RWPE2 (cell line): Measurements from ENCODE around the gene WASF2.

ENCODE experiments used
- ATAC-seq: fragments of 200-7000 bp; cut with Tn5 transposase; 3 replicates; pipeline ENCODE4 v1.9.1; 2021; ENCODE audit warnings: low read depth
- DNase-seq: peaks from one replicate; pipeline ENCODE4 v3.0.0-alpha.2; 2020; ENCODE audit warnings: low spot score
- H3K27ac ChIP-seq: fragments of 450-650 bp; 2 replicates; pipeline ENCODE4 v1.5.1; 2017; ENCODE audit warnings: mild to moderate bottlenecking; ENCODE audit not compliant: poor library complexity, severe bottlenecking
- H3K27me3 ChIP-seq: fragments of 250-450 bp; sonication (Bioruptor Pico); 2 replicates; pipeline ENCODE4 v1.5.1; 2021; ENCODE audit warnings: mild to moderate bottlenecking, moderate library complexity; ENCODE audit not compliant: insufficient read depth, poor library complexity, severe bottlenecking
- H3K36me3 ChIP-seq: fragments of 250-450 bp; sonication (Bioruptor Pico); 2 replicates; pipeline ENCODE4 v1.5.1; 2020; ENCODE audit warnings: low read depth, mild to moderate bottlenecking, moderate library complexity
- H3K4me1 ChIP-seq: fragments of 250-450 bp; sonication (Bioruptor Pico); 2 replicates; pipeline ENCODE4 v1.5.1; 2021; ENCODE audit warnings: mild to moderate bottlenecking, moderate library complexity; ENCODE audit not compliant: insufficient read depth, poor library complexity, severe bottlenecking
- H3K4me3 ChIP-seq: fragments of 250-450 bp; sonication (Bioruptor Pico); 2 replicates; pipeline ENCODE4 v1.5.1; 2021; ENCODE audit warnings: mild to moderate bottlenecking, moderate library complexity; ENCODE audit not compliant: severe bottlenecking
- H3K9me3 ChIP-seq: fragments of 250-450 bp; sonication (Bioruptor Pico); 2 replicates; pipeline ENCODE4 v1.5.1; 2021; ENCODE audit warnings: mild to moderate bottlenecking, moderate library complexity; ENCODE audit not compliant: severe bottlenecking
- TF ChIP-seq, protein P1 (sequence below): fragments of 450-650 bp; IDR thresholded peaks from one replicate; pipeline ENCODE4 v1.5.1; 2017; ENCODE audit warnings: mild to moderate bottlenecking, moderate library complexity; ENCODE audit not compliant: poor library complexity, severe bottlenecking

Gene WASF2

DNA sequence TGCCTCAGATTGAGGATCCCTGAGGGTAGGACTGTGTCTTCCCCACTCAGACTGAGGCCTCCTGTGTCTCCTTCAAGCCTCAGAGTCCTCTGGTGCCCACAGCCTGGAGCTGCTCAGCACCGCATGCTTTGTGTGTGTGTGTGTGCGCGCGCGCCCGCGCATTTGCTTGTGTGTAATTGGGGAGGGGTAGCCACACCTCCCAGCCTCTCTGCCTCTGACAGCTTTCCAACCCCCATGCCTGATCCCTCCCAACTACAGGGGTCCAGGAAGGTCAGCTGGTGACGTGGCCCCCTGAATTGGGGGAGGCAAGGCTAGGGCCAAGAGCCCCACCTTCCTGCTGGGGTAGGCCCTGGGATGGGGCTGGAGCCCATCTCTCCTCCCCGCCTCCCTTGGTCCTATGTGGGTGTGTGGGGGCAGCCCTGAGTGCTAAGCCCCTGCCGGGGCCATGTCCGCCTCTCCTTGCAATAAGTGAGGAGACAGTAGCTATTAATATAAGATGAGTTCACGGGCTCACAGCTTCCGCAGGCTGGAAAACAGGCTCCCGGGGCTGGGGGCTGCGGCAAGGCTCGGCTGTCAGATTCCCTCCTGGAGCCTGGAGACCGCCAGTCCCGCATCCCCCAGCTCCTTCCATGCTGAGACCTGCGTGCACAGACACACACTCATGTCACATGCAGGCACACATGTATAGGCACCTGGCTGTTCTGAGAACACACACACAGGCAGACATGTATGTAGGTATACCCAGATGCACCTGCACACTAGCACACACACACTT, 90.5 kb downstream of the WASF2 start:
- Histone ChIP-seq H3K4me1 (peaks cover 3% of the 10 kb centered on the region), H3K4me3 (no peak overlapping the region), H3K9me3 (no peaks in the 10 kb centered on the region), H3K27ac (no peak overlapping the region), H3K36me3 (no peaks in the 10 kb centered on the region), H3K27me3 (no peaks in the 10 kb centered on the region)
- TF ChIP-seq, protein P1, sequence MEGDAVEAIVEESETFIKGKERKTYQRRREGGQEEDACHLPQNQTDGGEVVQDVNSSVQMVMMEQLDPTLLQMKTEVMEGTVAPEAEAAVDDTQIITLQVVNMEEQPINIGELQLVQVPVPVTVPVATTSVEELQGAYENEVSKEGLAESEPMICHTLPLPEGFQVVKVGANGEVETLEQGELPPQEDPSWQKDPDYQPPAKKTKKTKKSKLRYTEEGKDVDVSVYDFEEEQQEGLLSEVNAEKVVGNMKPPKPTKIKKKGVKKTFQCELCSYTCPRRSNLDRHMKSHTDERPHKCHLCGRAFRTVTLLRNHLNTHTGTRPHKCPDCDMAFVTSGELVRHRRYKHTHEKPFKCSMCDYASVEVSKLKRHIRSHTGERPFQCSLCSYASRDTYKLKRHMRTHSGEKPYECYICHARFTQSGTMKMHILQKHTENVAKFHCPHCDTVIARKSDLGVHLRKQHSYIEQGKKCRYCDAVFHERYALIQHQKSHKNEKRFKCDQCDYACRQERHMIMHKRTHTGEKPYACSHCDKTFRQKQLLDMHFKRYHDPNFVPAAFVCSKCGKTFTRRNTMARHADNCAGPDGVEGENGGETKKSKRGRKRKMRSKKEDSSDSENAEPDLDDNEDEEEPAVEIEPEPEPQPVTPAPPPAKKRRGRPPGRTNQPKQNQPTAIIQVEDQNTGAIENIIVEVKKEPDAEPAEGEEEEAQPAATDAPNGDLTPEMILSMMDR: no peak
- DNase-seq: no peak
- no peak for ATAC-seq

DNA sequence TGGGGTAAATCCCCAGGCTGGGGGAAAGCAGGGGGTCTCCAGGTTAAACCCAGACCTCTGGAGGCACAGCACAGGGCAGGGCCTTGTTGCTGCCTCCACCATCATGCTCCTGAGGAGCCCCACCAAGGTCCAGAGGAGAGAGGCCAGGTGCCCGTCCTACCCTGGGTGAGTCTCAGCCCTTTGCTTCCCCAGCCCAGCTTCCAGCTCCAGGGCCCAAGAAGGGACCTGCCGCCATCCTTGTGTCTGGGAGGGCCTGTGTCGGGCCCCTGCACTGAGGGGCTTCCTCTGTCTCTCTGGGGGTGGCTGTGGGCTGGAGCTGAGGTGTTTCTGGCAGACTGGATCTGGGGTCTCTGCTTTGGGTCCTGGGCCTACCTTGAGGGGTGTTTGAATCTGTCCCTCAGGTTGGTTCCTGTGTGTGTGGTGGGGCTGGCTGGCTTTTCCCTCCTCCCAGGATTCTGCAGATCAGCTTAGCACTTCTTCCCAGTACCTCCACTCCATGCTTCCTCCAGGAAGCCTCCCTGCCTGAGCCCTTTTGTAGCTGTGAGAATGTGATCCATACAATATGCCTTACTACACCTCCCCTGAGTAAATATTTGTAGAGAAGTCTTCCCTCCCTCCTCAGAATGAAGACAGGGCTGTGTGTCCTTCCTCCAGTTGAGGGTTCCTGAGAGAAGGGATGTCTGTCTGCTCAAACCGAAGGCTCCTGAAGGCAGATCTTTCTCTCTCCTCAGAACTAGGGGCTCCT, 91.4 kb downstream of the WASF2 start:
- Histone ChIP-seq H3K36me3 (no peaks in the 10 kb centered on the region), H3K9me3 (no peaks in the 10 kb centered on the region), H3K4me3 (no peak overlapping the region), H3K4me1 (peaks cover 3% of the 10 kb centered on the region), H3K27ac (no peak overlapping the region), H3K27me3 (no peaks in the 10 kb centered on the region)
- DNase-seq (no peak), ATAC-seq (no peak)
- TF ChIP-seq, protein P1: no peak

DNA sequence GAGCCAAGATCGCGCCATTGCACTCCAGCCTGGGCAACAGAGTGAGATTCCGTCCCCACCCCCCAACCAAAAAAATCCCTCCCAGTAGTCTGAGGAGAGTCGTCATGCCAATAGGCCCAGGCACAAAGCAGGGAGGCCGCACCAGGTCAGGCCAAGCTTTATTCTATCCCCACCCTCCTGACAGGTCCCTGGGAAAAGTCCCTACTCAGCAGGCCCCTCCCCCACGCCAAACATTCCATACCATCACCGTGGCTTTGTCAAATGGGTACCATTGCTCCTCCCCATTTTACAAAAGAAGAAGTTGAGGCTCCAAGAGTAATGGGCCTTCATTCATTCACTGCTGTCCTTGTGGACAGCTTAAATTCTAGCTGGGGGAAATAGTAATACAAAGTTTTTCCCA, 92.2 kb downstream of the WASF2 start:
- H3K4me3 ChIP-seq: no peak overlapping the region
- DNase-seq (no peak), ATAC-seq (no peak)
- peaks cover 3% of the 10 kb centered on the region for H3K4me1 ChIP-seq
- no peaks in the 10 kb centered on the region for H3K27me3 ChIP-seq
- no peak overlapping the region for H3K27ac ChIP-seq
- H3K36me3 ChIP-seq: no peaks in the 10 kb centered on the region
- TF ChIP-seq, protein P1: no peak
- no peaks in the 10 kb centered on the region for H3K9me3 ChIP-seq

DNA sequence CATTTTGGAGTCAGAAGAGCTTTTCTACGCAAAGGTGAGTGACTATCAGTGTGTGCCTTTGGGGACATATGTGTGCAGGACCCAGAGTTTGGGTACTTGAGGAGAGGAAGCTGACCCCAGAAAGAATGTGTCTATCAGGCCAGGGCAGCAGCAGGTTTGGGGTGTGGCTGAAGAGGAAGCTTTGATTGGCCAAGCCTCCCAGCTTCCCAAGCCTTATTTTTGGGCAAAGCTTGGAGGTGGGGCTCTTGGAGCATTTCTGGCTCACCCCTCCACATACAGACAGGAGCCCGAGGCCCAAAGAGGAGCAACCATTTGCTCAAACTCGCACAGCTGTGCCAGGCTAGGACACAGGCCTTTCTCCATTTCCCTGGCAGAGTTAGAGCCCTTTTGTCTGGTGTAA, 92.9 kb downstream of the WASF2 start:
- no peak overlapping the region for H3K27ac ChIP-seq
- no peaks in the 10 kb centered on the region for H3K36me3 ChIP-seq
- H3K27me3 ChIP-seq: no peaks in the 10 kb centered on the region
- H3K4me1 ChIP-seq: peaks cover 3% of the 10 kb centered on the region
- TF ChIP-seq, protein P1: no peak
- DNase-seq: no peak
- H3K4me3 ChIP-seq: no peak overlapping the region
- H3K9me3 ChIP-seq: no peaks in the 10 kb centered on the region
- ATAC-seq: no peak
